GM21825 (cell line): ENCODE data around the gene CHRNA4.

Experiments used
- ATAC-seq: cut with Tn5 transposase; IDR thresholded peaks from one replicate; pipeline ENCODE4 v1.9.1; 2021; ENCODE audit warnings: mild to moderate bottlenecking, moderate library complexity; ENCODE audit not compliant: unreplicated experiment

The CHRNA4 gene

GRCh38 chr20:63360850-63361518 is at the start of gene CHRNA4:
TSS of gene CHRNA4 (minus strand) at chr20:63361349. CDS start at chr20:63361165, 184 bp downstream.
- ATAC-seq = no peak

DNA sequence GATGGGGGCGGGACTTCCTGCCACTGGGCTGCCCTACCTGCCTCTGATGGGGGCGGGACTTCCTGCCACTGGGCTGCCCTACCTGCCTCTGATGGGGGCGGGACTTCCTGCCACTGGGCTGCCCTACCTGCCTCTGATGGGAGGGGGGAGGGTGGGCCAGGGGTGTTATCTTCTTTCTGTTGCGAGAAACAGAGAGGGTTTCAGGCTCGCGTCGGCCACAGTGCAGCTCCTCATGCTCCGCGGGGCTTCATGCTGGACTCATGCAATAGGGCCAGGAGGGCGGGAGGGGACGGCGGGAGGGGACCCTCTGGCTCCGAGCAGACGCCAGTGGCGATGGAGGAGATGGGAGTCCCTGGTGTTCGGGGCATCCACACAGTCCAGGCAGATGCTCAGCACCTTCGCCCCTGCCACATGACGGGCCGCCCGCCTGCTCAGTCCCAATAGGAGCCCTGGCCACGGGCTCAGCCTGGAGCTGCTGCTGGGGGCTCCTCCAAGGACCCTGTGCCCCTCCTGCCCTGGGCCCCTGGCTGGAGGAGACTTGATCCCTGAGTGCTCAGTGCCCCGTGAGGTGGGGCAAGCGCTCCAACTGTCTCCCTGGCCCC is 48.8 kb upstream of the CHRNA4 start:
- no peak for ATAC-seq

DNA sequence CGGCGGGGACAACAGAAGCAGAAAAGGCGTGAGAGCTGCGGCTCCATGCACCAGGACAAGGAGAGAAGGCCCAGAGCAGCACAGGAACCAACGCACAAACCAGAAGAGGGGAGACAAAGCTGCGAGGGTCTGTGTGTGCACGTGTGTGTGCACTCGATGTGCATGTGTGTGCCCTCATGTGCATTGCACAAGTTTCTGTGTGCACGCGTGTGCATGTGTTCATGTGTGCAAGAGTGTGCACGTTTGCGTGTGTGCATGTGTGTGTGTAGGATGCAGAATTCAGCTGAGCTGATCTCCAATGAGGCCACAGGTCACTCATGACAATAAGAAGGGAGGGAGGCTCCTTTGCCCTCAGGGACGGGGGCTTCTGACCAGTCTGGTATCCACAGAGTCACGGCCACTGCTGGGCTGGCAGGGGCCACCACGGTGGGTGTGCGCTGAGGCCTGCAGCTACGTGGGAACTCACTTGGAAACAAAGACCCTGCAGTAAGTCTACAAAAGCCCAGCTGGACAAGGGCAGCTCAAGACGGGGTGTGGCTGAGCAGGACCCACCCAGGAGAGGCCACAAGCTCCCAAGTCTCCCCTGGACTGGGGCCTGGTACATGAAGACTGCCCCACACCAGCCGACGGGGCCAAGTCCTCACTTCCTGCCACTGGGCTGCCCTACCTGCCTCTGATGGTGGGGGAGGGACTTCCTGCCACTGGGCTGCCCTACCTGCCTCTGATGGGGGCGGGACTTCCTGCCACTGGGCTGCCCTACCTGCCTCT is 48.1 kb upstream of the CHRNA4 start:
- ATAC-seq = no peak

- ATAC-seq = no peak
Observed at GRCh38 chr20:63408684-63409046, 47.5 kb upstream of the CHRNA4 start.

DNA sequence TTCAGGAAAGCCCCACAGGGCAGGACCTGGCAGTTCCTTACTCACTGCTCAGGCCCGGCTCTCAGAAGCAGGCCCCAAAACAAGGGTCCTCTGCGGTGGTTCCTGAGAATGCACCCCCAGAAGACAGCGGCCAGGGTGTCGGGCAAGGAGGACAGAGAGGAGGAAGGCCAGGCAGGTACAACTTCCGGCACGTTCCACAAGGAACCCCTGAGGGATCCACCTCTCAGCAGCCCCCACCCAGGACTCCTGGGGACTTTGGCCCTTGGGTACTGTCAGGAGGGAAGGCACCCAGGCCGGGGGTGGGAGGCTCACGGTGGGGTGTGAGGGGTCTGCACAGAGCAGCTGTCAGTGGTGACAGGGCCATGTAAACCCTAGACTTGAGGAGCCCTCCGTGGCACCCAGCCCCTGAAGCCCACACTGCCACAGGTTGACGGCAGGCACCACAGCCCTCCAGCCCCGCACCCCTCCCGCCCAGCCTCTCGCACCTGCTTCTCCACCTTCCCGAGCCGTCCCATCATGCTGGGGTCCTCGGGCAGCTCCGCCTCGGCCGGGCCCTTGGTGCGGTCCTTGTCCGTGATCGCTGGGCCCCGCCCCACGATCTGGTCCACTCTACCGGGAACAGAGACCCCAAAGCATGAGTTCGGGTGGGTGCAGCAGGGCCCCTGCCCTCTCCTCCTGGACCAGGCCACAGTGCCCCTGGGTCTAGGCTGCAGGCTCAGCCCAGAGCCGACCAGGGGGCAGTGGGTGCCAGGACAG is 47.0 kb upstream of the CHRNA4 start:
- no peak for ATAC-seq

- no peak for ATAC-seq
Observed at GRCh38 chr20:63406617-63407245, 45.6 kb upstream of the CHRNA4 start.

DNA sequence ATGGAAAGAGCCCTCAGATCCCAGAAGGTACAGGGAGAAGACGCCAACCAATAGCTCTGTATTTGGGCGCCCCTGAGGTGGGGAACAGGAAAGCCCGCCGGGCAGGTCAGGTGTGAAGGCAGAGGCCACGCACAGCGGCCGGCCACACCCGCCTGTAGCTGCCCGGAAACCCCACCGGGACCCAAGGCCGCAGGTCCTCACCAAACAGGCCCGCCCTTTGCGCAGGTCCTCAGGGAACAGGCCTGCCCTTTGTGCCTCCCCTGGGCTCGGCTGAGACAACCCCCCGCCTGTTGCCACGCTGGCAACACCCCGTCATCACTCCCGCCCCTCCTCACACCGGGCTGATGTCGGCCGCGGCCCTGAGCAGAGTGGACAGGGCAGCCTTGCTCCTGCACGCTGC is 44.9 kb upstream of the CHRNA4 start:
- no peak for ATAC-seq

DNA sequence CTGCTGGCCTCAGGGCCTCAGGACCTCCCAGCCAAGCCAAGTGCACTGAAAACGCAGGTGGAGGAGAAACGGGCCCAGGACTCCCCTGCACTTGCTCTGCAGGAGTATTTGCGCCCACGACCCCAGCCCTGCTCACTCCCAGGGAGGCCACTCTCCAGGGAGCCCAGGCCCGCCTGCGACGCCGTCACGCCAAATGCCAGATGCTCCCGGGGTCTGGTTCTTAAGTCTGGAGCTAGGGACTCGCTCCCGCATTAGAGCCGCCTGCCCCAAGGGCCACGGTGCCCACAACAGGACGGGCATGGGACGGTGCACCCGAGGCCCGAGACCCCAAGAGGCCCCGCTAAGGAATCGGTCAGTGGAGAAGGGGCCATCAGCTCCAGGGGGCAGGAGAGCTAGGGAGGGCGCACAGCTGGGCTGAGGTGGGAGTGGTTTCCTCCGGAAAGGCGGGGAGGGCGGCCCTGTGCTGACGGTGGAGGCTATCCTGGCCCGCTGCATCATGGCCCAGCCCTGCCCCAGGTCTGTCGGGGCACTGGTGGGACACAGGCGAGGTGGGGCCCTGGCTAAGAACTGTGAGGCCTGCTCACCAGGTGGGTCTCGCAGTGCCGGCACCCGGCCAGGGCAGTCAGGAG is 44.1 kb upstream of the CHRNA4 start:
- ATAC-seq = no peak

DNA sequence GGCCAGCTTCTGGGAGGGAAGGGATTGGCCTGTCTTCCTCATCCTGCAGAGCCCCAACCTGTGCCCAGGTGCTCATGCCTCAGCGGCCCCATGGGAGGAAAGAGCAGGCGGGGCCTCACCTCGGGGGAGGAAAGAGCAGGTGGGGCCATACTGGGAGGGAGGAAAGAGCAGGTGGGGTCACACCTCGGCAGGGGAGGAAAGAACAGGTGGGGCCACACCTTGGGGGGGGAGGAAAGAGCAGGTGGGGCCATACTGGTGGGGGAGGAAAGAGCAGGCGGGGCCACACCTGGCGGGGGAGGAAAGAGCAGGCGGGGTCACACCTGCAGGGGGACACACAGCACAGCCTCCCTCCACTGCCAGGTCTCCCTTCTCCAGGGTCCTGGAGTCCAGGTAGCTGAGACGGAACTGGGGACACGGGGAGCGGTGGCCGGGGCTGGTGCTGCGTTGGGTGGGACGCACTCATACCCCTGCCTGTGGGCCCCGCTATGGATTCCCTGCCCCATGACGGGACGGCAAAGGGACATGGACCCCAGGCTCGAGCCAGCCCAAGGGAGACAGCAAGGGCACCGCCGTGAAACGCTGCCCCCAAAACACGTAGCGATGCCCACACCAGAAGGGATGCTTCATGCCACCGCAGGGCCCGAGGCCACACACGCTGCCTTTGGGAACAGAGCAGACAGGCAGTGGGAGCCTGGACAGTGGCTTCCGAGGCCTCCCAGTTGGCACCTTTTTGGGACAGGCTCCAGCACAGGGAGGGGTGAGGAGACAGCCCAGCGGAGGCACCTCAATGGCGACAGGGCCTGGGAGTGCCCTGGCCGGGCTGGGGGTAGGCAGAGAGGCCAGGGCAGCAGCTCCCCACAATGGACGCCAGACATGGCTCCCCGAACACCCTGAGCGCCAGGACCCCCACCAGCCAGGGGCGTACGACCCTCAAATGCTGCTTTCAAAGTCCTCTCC is 43.3 kb upstream of the CHRNA4 start:
- ATAC-seq = no peak

GRCh38 chr20:63403403-63404105 is 42.4 kb upstream of the CHRNA4 start:
- ATAC-seq = no peak

DNA sequence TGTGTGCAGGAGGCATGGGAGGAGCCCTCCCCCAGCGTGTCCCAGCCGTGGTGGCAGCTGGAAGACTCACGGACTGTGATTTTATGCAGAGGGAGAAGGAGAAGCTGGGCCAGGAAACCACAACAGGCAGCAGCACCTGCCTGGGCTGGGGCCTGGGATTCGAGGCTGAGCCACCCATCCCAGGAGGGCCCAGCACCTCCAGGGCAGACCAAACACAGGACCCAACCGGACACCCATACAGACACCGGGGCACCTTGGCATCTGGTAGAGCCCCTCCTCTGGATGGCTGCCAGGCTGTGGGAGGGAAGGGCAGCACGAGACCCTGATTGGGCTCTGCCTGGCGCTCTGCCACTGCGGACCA is 41.7 kb upstream of the CHRNA4 start:
- ATAC-seq = no peak

GRCh38 chr20:63402181-63402859 is 41.2 kb upstream of the CHRNA4 start:
- no peak for ATAC-seq

GRCh38 chr20:63401384-63402110 is 40.4 kb upstream of the CHRNA4 start:
- no peak for ATAC-seq

- no peak for ATAC-seq
Observed at GRCh38 chr20:63400486-63401210, 39.5 kb upstream of the CHRNA4 start.

GRCh38 chr20:63399596-63400375 is 38.6 kb upstream of the CHRNA4 start:
- ATAC-seq = no peak
